Measurements from ENCODE around the gene PC. TPM values are rescaled to one million over a fixed set of nuclear protein-coding genes. Genes with fewer than 3 reads are reported as not detected.

PC gene
- polyA plus RNA-seq, 3 donors: 4.6 to 7.1 (median 6.0) TPM

GRCh38 chr11:66848671-66849500 lies 109.3 kb downstream of the PC start:
- Histone ChIP-seq H3K79me2 (ENCODE audit: insufficient read depth, low read length) (peaks cover 18% of the 10 kb centered on the region), H3K4me3 (replicated peaks in 1 of 3; ENCODE audit: low read depth in 2 of 3, low read length in 3 of 3) (no peak overlapping the region), H3K9ac (ENCODE audit: insufficient read depth, low read length, poor library complexity, severe bottlenecking) (no peak overlapping the region), H3K4me1 (ENCODE audit: control insufficient read depth in 1 of 2, insufficient read depth in 2 of 2, low read length in 2 of 2) (peaks cover 14 to 19% of the 10 kb centered on the region in 2 donors), H4K20me1 (ENCODE audit: insufficient read depth, low read length) (no peaks in the 10 kb centered on the region), H2AFZ (ENCODE audit: insufficient read depth, low read depth, low read length, poor library complexity, severe bottlenecking) (no peak overlapping the region), H3K4me2 (replicated peaks; ENCODE audit: extremely low read depth, low read length, poor library complexity, severe bottlenecking) (no peak overlapping the region), H3K27ac (ENCODE audit: low read depth in 1 of 2, low read length in 2 of 2) (no peak overlapping the region), H3K9me3 (replicated peaks in 1 of 2; ENCODE audit: control insufficient read depth in 1 of 2, insufficient read depth in 1 of 2, low read length in 2 of 2) (no peaks in the 10 kb centered on the region), H3K36me3 (replicated peaks in 1 of 2; ENCODE audit: control insufficient read depth in 1 of 2, insufficient read depth in 2 of 2, low read length in 2 of 2) (peaks cover 37 to 42% of the 10 kb centered on the region in 2 donors), H3K27me3 (ENCODE audit: control insufficient read depth in 2 of 2, insufficient read depth in 2 of 2, low read length in 2 of 2) (no peaks in the 10 kb centered on the region)
- peaks cover 21 to 40% of the 10 kb centered on the region in 2 donors for H3K36me3 Mint-ChIP-seq
- H3K27me3 Mint-ChIP-seq (ENCODE audit: low read depth in 3 of 3): peaks cover 0 to 1% (median 0%) of the 10 kb centered on the region in 3 donors
- H3K4me3 Mint-ChIP-seq: no peak overlapping the region
- TF ChIP-seq, protein P1, sequence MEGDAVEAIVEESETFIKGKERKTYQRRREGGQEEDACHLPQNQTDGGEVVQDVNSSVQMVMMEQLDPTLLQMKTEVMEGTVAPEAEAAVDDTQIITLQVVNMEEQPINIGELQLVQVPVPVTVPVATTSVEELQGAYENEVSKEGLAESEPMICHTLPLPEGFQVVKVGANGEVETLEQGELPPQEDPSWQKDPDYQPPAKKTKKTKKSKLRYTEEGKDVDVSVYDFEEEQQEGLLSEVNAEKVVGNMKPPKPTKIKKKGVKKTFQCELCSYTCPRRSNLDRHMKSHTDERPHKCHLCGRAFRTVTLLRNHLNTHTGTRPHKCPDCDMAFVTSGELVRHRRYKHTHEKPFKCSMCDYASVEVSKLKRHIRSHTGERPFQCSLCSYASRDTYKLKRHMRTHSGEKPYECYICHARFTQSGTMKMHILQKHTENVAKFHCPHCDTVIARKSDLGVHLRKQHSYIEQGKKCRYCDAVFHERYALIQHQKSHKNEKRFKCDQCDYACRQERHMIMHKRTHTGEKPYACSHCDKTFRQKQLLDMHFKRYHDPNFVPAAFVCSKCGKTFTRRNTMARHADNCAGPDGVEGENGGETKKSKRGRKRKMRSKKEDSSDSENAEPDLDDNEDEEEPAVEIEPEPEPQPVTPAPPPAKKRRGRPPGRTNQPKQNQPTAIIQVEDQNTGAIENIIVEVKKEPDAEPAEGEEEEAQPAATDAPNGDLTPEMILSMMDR (IDR thresholded peaks at IDR 0.05): no peak
- peaks cover 20% of the 10 kb centered on the region for H3K4me1 Mint-ChIP-seq
- 94% methylated on average over 26 of the region's 28 CpGs for WGBS (ENCODE audit: insufficient coverage)
- DNase-seq: peak in 1 of 3 donors; percentile 4
- intact Hi-C loops (cut with micrococcal nuclease): loop anchor here (10.0 kb wide), 2 partner anchors 434 to 546 kb away; partner anchors contain the start of gene RAD9A (in 1 of the 2)
- no peak overlapping the region for H3K27ac Mint-ChIP-seq
- no peaks in the 10 kb centered on the region for H3K9me3 Mint-ChIP-seq

DNA sequence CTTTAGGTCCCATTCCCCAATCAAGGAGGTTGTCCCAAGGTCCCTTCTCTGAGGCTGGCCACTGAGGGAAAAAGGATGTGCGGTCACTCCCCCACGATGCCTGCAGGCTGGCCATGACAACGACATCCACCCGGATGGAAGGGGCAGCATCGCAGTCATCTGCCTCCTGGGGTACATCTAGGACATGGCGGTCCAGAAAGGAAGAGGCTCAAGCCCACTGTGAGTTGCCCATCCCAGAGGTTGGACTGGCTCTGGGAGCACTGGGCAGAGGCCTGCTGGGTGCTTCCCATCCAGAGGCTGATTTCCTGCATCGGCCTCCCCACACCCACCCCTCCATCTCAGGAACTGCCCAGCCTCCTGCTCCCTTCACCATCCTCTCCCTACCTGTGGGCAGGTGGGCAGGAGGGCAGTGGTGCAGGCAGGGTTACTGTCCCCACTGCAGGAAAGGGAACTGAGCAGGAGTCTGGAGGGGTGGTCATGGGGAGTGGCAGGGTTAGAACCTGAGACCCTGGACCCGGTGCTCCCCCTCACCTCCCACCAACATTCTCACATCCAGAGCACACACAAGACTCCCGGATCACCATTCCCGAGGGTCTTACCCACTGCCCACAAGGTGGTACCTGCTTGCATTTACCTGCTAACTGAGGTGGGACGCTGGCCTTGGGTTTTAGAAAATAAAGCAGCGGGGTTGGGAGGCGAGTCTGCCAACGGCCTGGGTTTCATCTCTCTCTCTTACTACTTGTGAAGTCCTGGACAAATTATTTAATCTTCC lies 110.5 kb downstream of the PC start:
- TF ChIP-seq, protein P1 (IDR thresholded peaks at IDR 0.05): no peak
- Histone ChIP-seq H3K9ac (ENCODE audit: insufficient read depth, low read length, poor library complexity, severe bottlenecking) (no peak overlapping the region), H3K4me2 (replicated peaks; ENCODE audit: extremely low read depth, low read length, poor library complexity, severe bottlenecking) (no peak overlapping the region), H3K4me3 (replicated peaks in 1 of 3; ENCODE audit: low read depth in 2 of 3, low read length in 3 of 3) (no peak overlapping the region), H3K27ac (ENCODE audit: low read depth in 1 of 2, low read length in 2 of 2) (no peak overlapping the region), H2AFZ (ENCODE audit: insufficient read depth, low read depth, low read length, poor library complexity, severe bottlenecking) (no peak overlapping the region), H3K79me2 (ENCODE audit: insufficient read depth, low read length) (peaks cover 29% of the 10 kb centered on the region), H3K27me3 (ENCODE audit: control insufficient read depth in 2 of 2, insufficient read depth in 2 of 2, low read length in 2 of 2) (no peaks in the 10 kb centered on the region), H4K20me1 (ENCODE audit: insufficient read depth, low read length) (peaks cover under 1% of the 10 kb centered on the region), H3K9me3 (replicated peaks in 1 of 2; ENCODE audit: control insufficient read depth in 1 of 2, insufficient read depth in 1 of 2, low read length in 2 of 2) (no peaks in the 10 kb centered on the region), H3K4me1 (ENCODE audit: control insufficient read depth in 1 of 2, insufficient read depth in 2 of 2, low read length in 2 of 2) (peaks cover 17 to 24% of the 10 kb centered on the region in 2 donors), H3K36me3 (replicated peaks in 1 of 2; ENCODE audit: control insufficient read depth in 1 of 2, insufficient read depth in 2 of 2, low read length in 2 of 2) (peaks cover 37 to 42% of the 10 kb centered on the region in 2 donors)
- Mint-ChIP-seq H3K9me3 (no peaks in the 10 kb centered on the region), H3K4me1 (peaks cover 22% of the 10 kb centered on the region), H3K36me3 (peaks cover 21 to 40% of the 10 kb centered on the region in 2 donors), H3K27ac (no peak overlapping the region), H3K27me3 (ENCODE audit: low read depth in 3 of 3) (peaks cover 0 to 1% (median 0%) of the 10 kb centered on the region in 3 donors), H3K4me3 (no peak overlapping the region)
- DNase-seq: peak in 1 of 3 donors; percentile 3
- WGBS (ENCODE audit: insufficient coverage): 98% methylated on average over 6 of the region's 14 CpGs
- intact Hi-C loops (cut with micrococcal nuclease): loop anchor here (10.0 kb wide), 2 partner anchors 433 to 547 kb away; partner anchors contain the start of gene RAD9A (in 1 of the 2)
